Lower leg skin (tissue), 4 donors: ENCODE results near the gene DFFB. TPM values are rescaled to one million over a fixed set of nuclear protein-coding genes. Genes with fewer than 3 reads are reported as not detected.

Experiments
- DNase-seq, 2 donors: peaks; one replicate each; pipeline ENCODE4 v3.0.0-alpha.2; 2019; ENCODE audit warnings: low spot score in 2 of 2
- H3K4me3 ChIP-seq: fragments of 200-600 bp; sonication (generic); 2 replicates; pipeline ENCODE4 v1.5.1; 2017; ENCODE audit warnings: mild to moderate bottlenecking, low read depth; ENCODE audit not compliant: poor library complexity, severe bottlenecking
- POLR2A ChIP-seq, 2 donors: fragments of 450-650 bp; IDR thresholded peaks; one replicate each; pipeline ENCODE4 v1.6.1; 2016 to 2017; ENCODE audit warnings: antibody characterized with exemption in 2 of 2, mild to moderate bottlenecking in 1 of 2, moderate library complexity in 1 of 2
- WGBS, 2 donors: methylation state at CpG; one replicate each; pipeline ENCODE4 v1.1.5; 2018; 5-methylcytosine and 5-hydroxymethylcytosine counted together
- intact Hi-C: fragments of 100-400 bp; cut with DNase I; formaldehyde crosslinking; loops from one replicate; pipeline ENCODE4 v1.15.0; 2023; ENCODE audit warnings: low total_unique reads
- total RNA-seq, 4 donors: library from RNA; depleted of rRNA; stranded (reverse); fragments of >200 nt; gene quantifications; one replicate each; pipeline ENCODE4 v1.1.0, GENCODE V29; 2016
- TF ChIP-seq, protein P1 (sequence below), 3 donors: fragments of 450-650 bp; IDR thresholded peaks; one replicate each; pipeline ENCODE4 v1.5.1; 2016; ENCODE audit warnings: antibody characterized with exemption in 3 of 3, mild to moderate bottlenecking in 3 of 3, moderate library complexity in 2 of 3

Gene DFFB
- total RNA-seq, 4 donors from 2014 or later: 3.0 to 10.3 (median 6.8) TPM

DNA sequence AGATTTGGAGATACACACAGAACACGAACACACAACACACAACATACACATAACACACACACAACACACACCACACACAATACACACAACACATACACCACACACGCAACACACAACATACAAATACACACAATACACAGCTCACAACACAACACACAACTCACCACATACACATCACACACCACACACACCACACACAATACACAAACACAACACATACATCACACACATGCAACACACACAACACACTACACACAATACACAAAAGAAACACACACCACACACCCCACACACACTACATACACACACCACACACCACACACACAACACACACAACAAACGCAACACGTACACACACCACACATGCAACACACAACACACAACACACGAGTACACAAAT, 71.8 kb downstream of the DFFB start:
- TF ChIP-seq, protein P1, sequence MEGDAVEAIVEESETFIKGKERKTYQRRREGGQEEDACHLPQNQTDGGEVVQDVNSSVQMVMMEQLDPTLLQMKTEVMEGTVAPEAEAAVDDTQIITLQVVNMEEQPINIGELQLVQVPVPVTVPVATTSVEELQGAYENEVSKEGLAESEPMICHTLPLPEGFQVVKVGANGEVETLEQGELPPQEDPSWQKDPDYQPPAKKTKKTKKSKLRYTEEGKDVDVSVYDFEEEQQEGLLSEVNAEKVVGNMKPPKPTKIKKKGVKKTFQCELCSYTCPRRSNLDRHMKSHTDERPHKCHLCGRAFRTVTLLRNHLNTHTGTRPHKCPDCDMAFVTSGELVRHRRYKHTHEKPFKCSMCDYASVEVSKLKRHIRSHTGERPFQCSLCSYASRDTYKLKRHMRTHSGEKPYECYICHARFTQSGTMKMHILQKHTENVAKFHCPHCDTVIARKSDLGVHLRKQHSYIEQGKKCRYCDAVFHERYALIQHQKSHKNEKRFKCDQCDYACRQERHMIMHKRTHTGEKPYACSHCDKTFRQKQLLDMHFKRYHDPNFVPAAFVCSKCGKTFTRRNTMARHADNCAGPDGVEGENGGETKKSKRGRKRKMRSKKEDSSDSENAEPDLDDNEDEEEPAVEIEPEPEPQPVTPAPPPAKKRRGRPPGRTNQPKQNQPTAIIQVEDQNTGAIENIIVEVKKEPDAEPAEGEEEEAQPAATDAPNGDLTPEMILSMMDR (IDR thresholded peaks at IDR 0.05): no peak
- TF ChIP-seq POLR2A (IDR thresholded peaks at IDR 0.05): no peak
- DNase-seq: no peak
- intact Hi-C loops: no loop called here
- no peak overlapping the region for H3K4me3 ChIP-seq
- WGBS, 2 donors: 60 to 73% methylated on average over 5 of the region's 5 CpGs

DNA sequence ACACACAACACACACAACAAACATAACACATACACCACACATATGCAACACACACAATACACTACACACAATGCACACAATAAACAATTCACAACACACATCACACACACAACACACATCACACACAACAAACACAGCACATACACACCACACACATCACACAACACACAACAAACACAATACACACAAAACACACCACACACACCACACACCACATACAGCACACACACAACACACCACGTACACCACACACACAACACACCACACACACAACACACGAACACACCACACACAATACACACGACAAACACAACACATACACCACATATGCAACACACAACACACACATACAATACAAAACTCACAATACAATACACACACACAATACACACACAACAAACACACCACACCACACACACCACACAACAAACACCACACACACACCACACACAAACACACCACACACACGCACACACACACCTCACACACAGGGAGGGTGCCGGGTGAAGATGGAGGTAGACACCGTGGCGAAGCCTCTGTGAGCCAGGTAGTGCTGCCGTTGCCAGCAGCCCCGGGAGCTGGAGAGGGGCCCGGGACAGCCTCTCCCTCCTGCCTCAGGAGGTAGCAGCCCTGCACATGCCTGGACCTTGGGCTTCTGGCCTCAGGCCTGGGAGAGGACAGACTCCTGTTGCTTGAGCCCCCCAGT, 73.2 kb downstream of the DFFB start:
- DNase-seq: no peak
- 53% methylated on average over 10 of the region's 10 CpGs for WGBS, 2 donors
- intact Hi-C loops: no loop called here
- no peak for TF ChIP-seq POLR2A (IDR thresholded peaks at IDR 0.05)
- TF ChIP-seq, protein P1 (IDR thresholded peaks at IDR 0.05): no peak
- no peak overlapping the region for H3K4me3 ChIP-seq

DNA sequence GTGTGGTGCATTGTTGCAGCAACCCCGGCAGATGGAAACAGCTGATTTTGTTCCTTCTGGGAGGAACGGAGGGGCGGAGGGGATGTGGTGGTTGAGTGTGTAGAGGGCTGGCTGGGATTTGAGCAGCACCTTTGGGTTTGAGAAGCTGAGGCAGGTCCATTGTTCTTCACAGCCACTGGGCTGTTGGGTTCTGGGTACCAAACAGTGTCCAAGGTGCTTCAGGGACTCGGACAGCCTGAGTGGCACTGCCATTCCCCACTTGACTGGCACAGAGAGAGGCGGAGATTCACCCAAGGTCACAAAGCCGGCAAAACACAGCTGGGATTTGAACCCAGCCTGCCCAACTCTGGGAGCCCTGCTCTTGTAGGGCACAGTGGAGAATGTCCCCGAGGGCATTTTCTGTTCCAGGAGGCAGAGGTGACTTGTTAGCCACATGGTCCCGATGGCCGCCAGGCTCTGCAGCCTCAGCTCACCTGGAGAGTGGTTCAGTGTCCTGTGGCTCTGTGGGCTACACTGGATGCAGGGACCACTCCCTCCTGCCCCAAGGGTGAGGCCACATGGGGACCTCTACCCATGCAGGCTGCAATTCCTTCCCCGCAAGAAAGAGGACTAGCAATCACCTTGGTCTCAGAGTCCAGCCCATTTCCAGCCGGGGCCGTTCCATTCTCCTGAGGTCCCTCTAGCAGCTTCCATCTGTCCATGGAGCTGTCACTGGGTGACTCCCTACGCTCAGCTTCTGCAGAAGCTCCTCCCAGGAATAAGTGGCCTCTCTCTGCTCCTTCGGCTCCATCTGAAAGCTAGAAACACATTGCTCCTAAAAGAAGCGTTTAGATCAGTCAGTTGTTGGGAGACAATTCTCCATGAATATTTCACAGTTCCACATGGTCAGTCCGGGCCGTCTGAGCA, 74.0 kb downstream of the DFFB start:
- H3K4me3 ChIP-seq: no peak overlapping the region
- 62 to 79% methylated on average over 17 of the region's 17 CpGs for WGBS, 2 donors
- DNase-seq: no peak
- intact Hi-C loops: no loop called here
- TF ChIP-seq POLR2A (IDR thresholded peaks at IDR 0.05): no peak
- TF ChIP-seq, protein P1 (IDR thresholded peaks at IDR 0.05): no peak

DNA sequence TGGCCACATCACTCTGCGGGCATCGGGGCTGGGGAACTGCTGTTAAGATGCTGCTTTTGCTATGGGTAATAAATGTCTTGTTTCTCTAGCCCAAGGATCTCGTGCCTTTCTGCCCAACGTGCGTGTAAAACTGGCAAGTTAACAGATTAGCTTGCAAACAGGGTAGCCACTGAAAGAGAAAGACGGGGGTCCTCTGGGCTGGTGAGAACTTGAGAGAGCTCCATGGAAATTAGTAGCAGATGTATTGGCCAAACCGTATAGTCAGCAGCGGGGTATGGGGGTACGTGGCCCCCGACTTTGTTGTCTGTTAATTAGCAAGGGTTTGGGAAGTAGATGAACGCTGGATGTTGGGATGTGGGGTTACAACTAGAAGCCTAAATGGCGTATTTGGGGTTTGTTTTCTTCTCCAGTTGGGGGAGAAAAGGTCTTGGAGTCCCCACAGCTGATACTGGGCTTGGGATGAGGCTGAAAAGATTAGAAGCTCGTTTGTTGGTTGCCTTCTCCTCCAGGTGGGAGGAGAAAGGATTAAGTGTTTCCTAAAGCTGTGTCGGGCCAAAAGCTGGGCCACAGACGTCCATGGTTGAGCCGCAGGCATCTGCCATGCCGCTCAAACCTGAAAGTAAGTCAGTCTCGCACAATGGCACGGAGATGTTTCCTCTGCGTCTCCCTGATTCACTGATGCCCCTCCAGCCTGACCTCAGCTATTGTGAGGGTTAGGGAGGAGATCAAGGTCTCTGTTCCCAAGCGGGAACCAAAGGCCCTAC, 75.1 kb downstream of the DFFB start:
- DNase-seq: no peak
- TF ChIP-seq POLR2A (IDR thresholded peaks at IDR 0.05): no peak
- TF ChIP-seq, protein P1 (IDR thresholded peaks at IDR 0.05): no peak
- H3K4me3 ChIP-seq: no peak overlapping the region
- 74 to 79% methylated on average over 21 of the region's 21 CpGs for WGBS, 2 donors
- intact Hi-C loops: no loop called here

Other genes with a start within 250 kb of the DFFB start
- 100 to 1,000 TPM in 1 of 4 donors, 10 to 100 TPM in 3; 81.1 to 147 (median 86.1) TPM for gene MEGF6, start 246.0 kb upstream of the DFFB start, total RNA-seq
- gene TPRG1L, start 232.5 kb upstream of the DFFB start, total RNA-seq: 10 to 100 TPM; 44.1 to 54.3 (median 52.2) TPM
- gene WRAP73, start 207.4 kb upstream of the DFFB start, total RNA-seq: 10 to 100 TPM; 12.5 to 20.6 (median 15.3) TPM
- gene TP73, start 205.0 kb upstream of the DFFB start, total RNA-seq: 10 to 100 TPM in 2 of 4 donors, 1 to 10 TPM in 2; 5.8 to 23.6 (median 11.0) TPM
- gene CCDC27, start 105.0 kb upstream of the DFFB start, total RNA-seq: not detected
- 1 to 10 TPM; 1.6 to 8.7 (median 3.6) TPM for gene SMIM1, start 84.7 kb upstream of the DFFB start, total RNA-seq
- gene LRRC47, start 61.0 kb upstream of the DFFB start, total RNA-seq: 10 to 100 TPM; 43.6 to 55.3 (median 49.7) TPM
- 10 to 100 TPM; 24.6 to 38.9 (median 33.1) TPM for gene CEP104, start 265 bp upstream of the DFFB start, total RNA-seq
- 10 to 100 TPM; 12.7 to 22.6 (median 17.7) TPM for gene C1orf174, start 42.8 kb downstream of the DFFB start, total RNA-seq